Body of pancreas (tissue), 4 donors: ENCODE measurements around the gene SLC9A2.

Source experiments
- POLR2A ChIP-seq, 3 donors: fragments of 450-650 bp; IDR thresholded peaks; one replicate each; pipeline ENCODE4 v1.6.1; 2016; ENCODE audit warnings: antibody characterized with exemption in 3 of 3, mild to moderate bottlenecking in 2 of 3
- TF ChIP-seq, protein P1 (sequence below), 7 experiments: fragments of 450-650 bp in 4 of 7; fragments of 200-600 bp in 3 of 7; sonication (generic) in 3 of 7; IDR thresholded peaks; one replicate each; pipeline ENCODE4 v1.5.1; 2016 to 2019; ENCODE audit warnings: antibody characterized with exemption in 7 of 7

DNA sequence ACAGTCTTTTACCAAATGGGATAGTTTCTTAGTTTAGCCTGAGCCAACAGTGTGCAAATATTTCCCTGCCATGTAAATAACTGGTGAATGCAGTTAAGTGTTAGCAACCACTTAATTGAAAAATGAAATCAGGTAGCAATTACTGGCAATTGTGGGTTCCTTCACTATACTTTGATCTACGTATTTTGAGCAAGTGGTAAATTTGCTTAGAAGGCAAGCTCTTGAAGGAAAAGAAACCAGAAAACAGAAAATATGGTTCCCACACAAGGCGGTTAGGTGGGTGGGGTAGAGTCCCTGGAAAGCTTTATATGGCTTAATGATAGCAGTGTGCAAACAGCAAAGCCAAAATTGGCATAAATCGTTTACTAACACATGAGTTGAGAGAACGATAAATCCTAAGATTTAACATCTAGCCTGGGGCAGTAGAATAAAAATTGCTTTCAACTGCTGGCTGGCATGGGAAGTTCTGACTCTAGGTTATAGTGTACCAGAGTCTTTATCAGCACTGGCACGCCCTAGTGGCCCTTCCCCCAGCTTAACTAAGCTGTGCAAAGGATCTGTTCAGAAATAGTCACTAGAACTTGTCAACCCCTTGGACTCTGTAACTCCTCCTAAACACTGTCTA is 17.0 kb downstream of the SLC9A2 start:
- TF ChIP-seq, protein P1, sequence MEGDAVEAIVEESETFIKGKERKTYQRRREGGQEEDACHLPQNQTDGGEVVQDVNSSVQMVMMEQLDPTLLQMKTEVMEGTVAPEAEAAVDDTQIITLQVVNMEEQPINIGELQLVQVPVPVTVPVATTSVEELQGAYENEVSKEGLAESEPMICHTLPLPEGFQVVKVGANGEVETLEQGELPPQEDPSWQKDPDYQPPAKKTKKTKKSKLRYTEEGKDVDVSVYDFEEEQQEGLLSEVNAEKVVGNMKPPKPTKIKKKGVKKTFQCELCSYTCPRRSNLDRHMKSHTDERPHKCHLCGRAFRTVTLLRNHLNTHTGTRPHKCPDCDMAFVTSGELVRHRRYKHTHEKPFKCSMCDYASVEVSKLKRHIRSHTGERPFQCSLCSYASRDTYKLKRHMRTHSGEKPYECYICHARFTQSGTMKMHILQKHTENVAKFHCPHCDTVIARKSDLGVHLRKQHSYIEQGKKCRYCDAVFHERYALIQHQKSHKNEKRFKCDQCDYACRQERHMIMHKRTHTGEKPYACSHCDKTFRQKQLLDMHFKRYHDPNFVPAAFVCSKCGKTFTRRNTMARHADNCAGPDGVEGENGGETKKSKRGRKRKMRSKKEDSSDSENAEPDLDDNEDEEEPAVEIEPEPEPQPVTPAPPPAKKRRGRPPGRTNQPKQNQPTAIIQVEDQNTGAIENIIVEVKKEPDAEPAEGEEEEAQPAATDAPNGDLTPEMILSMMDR (IDR thresholded peaks at IDR 0.05): no peak
- no peak for TF ChIP-seq POLR2A (IDR thresholded peaks at IDR 0.05)
